G401.6 (cell line): ENCODE measurements around the gene IFT43.

Source experiments
- FAIRE-seq: peaks from 2 replicates; lab custom pipeline; 2012; peaks lifted over from hg19 to GRCh38; lab: Jason Lieb, UNC

IFT43 gene

GRCh38 chr14:76112889-76113624 lies 127.5 kb downstream of the IFT43 start:
- FAIRE-seq = no peak

GRCh38 chr14:76113691-76114090 lies 128.1 kb downstream of the IFT43 start:
- no peak for FAIRE-seq

- no peak for FAIRE-seq
These were observed 129.5 kb downstream of the IFT43 start for GRCh38 chr14:76115010-76115422.

- FAIRE-seq = no peak
These were observed 132.4 kb downstream of the IFT43 start for GRCh38 chr14:76117789-76118484.

- FAIRE-seq = no peak
These were observed 133.0 kb downstream of the IFT43 start for GRCh38 chr14:76118594-76118993.

- FAIRE-seq = no peak
These were observed 135.7 kb downstream of the IFT43 start for GRCh38 chr14:76121089-76121748.

- no peak for FAIRE-seq
These were observed 138.1 kb downstream of the IFT43 start for GRCh38 chr14:76123426-76124225.

GRCh38 chr14:76125511-76125910 lies 139.9 kb downstream of the IFT43 start:
- FAIRE-seq = no peak

- no peak for FAIRE-seq
These were observed 140.5 kb downstream of the IFT43 start for GRCh38 chr14:76126076-76126475.

- no peak for FAIRE-seq
These were observed 144.5 kb downstream of the IFT43 start for GRCh38 chr14:76129851-76130576.

- FAIRE-seq = no peak
These were observed 145.8 kb downstream of the IFT43 start for GRCh38 chr14:76131071-76131965.

GRCh38 chr14:76133103-76133502 lies 147.5 kb downstream of the IFT43 start:
- FAIRE-seq = no peak
